GM23338 (cell line): Measurements from ENCODE around the gene IL36B. TPM values are rescaled to one million over a fixed set of nuclear protein-coding genes. Genes with fewer than 3 reads are reported as not detected.

ENCODE experiments used
- ATAC-seq: fragments of 200-7000 bp; cut with Tn5 transposase; 3 replicates; pipeline ENCODE4 v1.9.1; 2020
- DNase-seq: peaks from one replicate; pipeline ENCODE4 v3.0.0-alpha.2; 2015; ENCODE audit warnings: low spot score
- H2AFZ ChIP-seq: fragments of 200-600 bp; sonication (generic); 2 replicates; pipeline ENCODE4 v1.8.0; 2016; ENCODE audit warnings: antibody characterized with exemption, mild to moderate bottlenecking, moderate library complexity
- H3F3A ChIP-seq: fragments of 200-600 bp; sonication (generic); replicated peaks from 2 replicates; pipeline ENCODE4 v1.8.0; 2017; ENCODE audit warnings: antibody characterized with exemption, mixed run types, low read depth
- H3K27ac ChIP-seq: fragments of 200-600 bp; sonication (generic); 2 replicates; pipeline ENCODE4 v1.6.1; 2016; ENCODE audit warnings: low read depth
- H3K27me3 ChIP-seq: fragments of 200-600 bp; sonication (generic); 2 replicates; pipeline ENCODE4 v1.8.0; 2016; ENCODE audit warnings: mild to moderate bottlenecking, mixed run types, moderate library complexity; ENCODE audit not compliant: insufficient read depth
- H3K36me3 ChIP-seq: fragments of 200-600 bp; sonication (generic); 2 replicates; pipeline ENCODE4 v1.8.0; 2016; ENCODE audit warnings: mild to moderate bottlenecking; ENCODE audit not compliant: insufficient read depth
- H3K4me1 ChIP-seq: fragments of 200-600 bp; sonication (generic); 2 replicates; pipeline ENCODE4 v1.8.0; 2016; ENCODE audit warnings: mild to moderate bottlenecking, moderate library complexity; ENCODE audit not compliant: insufficient read depth
- H3K4me2 ChIP-seq: fragments of 200-600 bp; sonication (generic); 2 replicates; pipeline ENCODE4 v1.7.1; 2017; ENCODE audit warnings: mixed run types
- H3K4me3 ChIP-seq: fragments of 200-600 bp; sonication (generic); 2 replicates; pipeline ENCODE4 v1.6.1; 2016; ENCODE audit warnings: mixed run types
- H3K79me2 ChIP-seq: fragments of 200-600 bp; sonication (generic); replicated peaks from 2 replicates; pipeline ENCODE4 v1.8.0; 2017; ENCODE audit warnings: mild to moderate bottlenecking; ENCODE audit not compliant: insufficient read depth
- H3K9me2 ChIP-seq: fragments of 200-600 bp; sonication (generic); 2 replicates; pipeline ENCODE4 v1.8.0; 2017; ENCODE audit not compliant: insufficient read depth
- H4K20me1 ChIP-seq: fragments of 200-600 bp; sonication (generic); replicated peaks from 2 replicates; pipeline ENCODE4 v1.8.0; 2017; ENCODE audit warnings: mild to moderate bottlenecking; ENCODE audit not compliant: insufficient read depth
- H3K27ac Mint-ChIP-seq: 2 replicates; pipeline ENCODE4 v1.8.0; 2020; ENCODE audit warnings: inconsistent platforms, mild to moderate bottlenecking, moderate library complexity, mixed read lengths
- H3K27me3 Mint-ChIP-seq: 3 replicates; pipeline ENCODE4 v1.8.0; 2022; ENCODE audit warnings: low read depth, mild to moderate bottlenecking, moderate library complexity, mixed read lengths, inconsistent platforms; ENCODE audit not compliant: insufficient read depth, poor library complexity
- H3K36me3 Mint-ChIP-seq: 3 replicates; pipeline ENCODE4 v1.8.0; 2021; ENCODE audit warnings: low read depth, mild to moderate bottlenecking, inconsistent platforms, moderate library complexity, mixed read lengths
- H3K4me1 Mint-ChIP-seq: 3 replicates; pipeline ENCODE4 v1.8.0; 2020; ENCODE audit warnings: mild to moderate bottlenecking, inconsistent platforms, mixed read lengths
- H3K4me3 Mint-ChIP-seq: 3 replicates; pipeline ENCODE4 v1.8.0; 2021; ENCODE audit warnings: moderate library complexity, mild to moderate bottlenecking, inconsistent platforms, mixed read lengths
- H3K9me3 Mint-ChIP-seq: 3 replicates; pipeline ENCODE4 v1.8.0; 2020; ENCODE audit warnings: moderate library complexity, mild to moderate bottlenecking, inconsistent platforms, mixed read lengths
- CREB1 ChIP-seq: fragments of 250-450 bp; sonication (Bioruptor Pico); IDR thresholded peaks from 2 replicates; pipeline ENCODE4 v1.5.0; 2020; ENCODE audit warnings: low read depth, mild to moderate bottlenecking, moderate library complexity
- CTCF ChIP-seq, 2 experiments: fragments of 200-600 bp in 1 of 2; sonication (generic) in 1 of 2; conservative IDR thresholded peaks; 2 replicates each; pipeline versions ENCODE4 v1.5.1 to v1.6.1; 2016 to 2017; ENCODE audit warnings: antibody characterized with exemption in 2 of 2, low read depth in 2 of 2, mild to moderate bottlenecking in 2 of 2, moderate library complexity in 1 of 2
- ETS1 ChIP-seq: IDR thresholded peaks from 2 replicates; pipeline ENCODE4 v1.6.1; 2016; ENCODE audit warnings: antibody characterized with exemption
- EZH2 ChIP-seq: fragments of 200-600 bp; sonication (generic); IDR thresholded peaks from one replicate; pipeline ENCODE4 v1.8.0; 2017; ENCODE audit warnings: antibody characterized with exemption, mild to moderate bottlenecking, low read depth; ENCODE audit not compliant: unreplicated experiment
- EZH2phosphoT487 ChIP-seq: fragments of 200-600 bp; sonication (generic); IDR thresholded peaks from one replicate; pipeline ENCODE4 v1.8.1; 2018; ENCODE audit warnings: antibody characterized with exemption; ENCODE audit not compliant: unreplicated experiment
- JUNB ChIP-seq: IDR thresholded peaks from one replicate; pipeline ENCODE4 v1.6.1; 2016; ENCODE audit warnings: antibody characterized with exemption; ENCODE audit not compliant: unreplicated experiment
- NANOG ChIP-seq: IDR thresholded peaks from 2 replicates; pipeline ENCODE4 v1.6.1; 2016; ENCODE audit warnings: antibody characterized with exemption, borderline replicate concordance
- POLR2AphosphoS5 ChIP-seq: IDR thresholded peaks from 2 replicates; pipeline ENCODE4 v1.6.1; 2016; ENCODE audit warnings: antibody characterized with exemption, low read depth
- REST ChIP-seq: IDR thresholded peaks from one replicate; pipeline ENCODE4 v1.6.1; 2018; ENCODE audit warnings: antibody characterized with exemption; ENCODE audit not compliant: unreplicated experiment
- STAT1 ChIP-seq: IDR thresholded peaks from one replicate; pipeline ENCODE4 v1.6.1; 2016; ENCODE audit warnings: antibody characterized with exemption; ENCODE audit not compliant: unreplicated experiment
- ZNF114 ChIP-seq: fragments of 250-450 bp; sonication (Bioruptor Pico); IDR thresholded peaks from 2 replicates; pipeline ENCODE4 v1.5.0; 2020; ENCODE audit warnings: mild to moderate bottlenecking, moderate library complexity
- ZNF331 ChIP-seq: fragments of 250-450 bp; sonication (Bioruptor Pico); IDR thresholded peaks from 2 replicates; pipeline ENCODE4 v1.5.0; 2020; ENCODE audit warnings: low read depth, mild to moderate bottlenecking, moderate library complexity
- ZNF462 ChIP-seq: fragments of 250-450 bp; sonication (Bioruptor Pico); IDR thresholded peaks from 2 replicates; pipeline ENCODE4 v1.5.0; 2020; ENCODE audit warnings: mild to moderate bottlenecking, moderate library complexity
- polyA plus RNA-seq: library from polyadenylated mRNA; unstranded; fragments of >200 nt; fragmentation: Nextera tagmentation; extraction: Ambion mirVana; gene quantifications from 2 replicates; pipeline ENCODE4 v1.2.1, GENCODE V29; 2016
- total RNA-seq: library from RNA; depleted of rRNA; stranded (reverse); fragments of >200 nt; shearing (Covaris generic); gene quantifications from 2 replicates; pipeline ENCODE4 v1.2.3, GENCODE V29; 2014

Gene IL36B
- total and polyA plus RNA-seq, 2 experiments from 2014 or later: not detected

GRCh38 chr2:113070606-113070975, 17.9 kb upstream of the IL36B start:
- Histone ChIP-seq H3K9me2 (peaks cover 5% of the 10 kb centered on the region), H2AFZ (no peak overlapping the region), H3K4me3 (no peak overlapping the region), H3K79me2 (no peaks in the 10 kb centered on the region), H3F3A (no peaks in the 10 kb centered on the region), H3K4me2 (no peak overlapping the region), H3K4me1 (no peaks in the 10 kb centered on the region), H4K20me1 (no peaks in the 10 kb centered on the region), H3K27ac (no peak overlapping the region), H3K36me3 (no peaks in the 10 kb centered on the region), H3K27me3 (no peaks in the 10 kb centered on the region)
- Mint-ChIP-seq H3K4me1 (no peaks in the 10 kb centered on the region; the same call in 2 of the 3 replicates), H3K27me3 (peaks cover 15% of the 10 kb centered on the region), H3K27ac (no peak overlapping the region), H3K9me3 (no peaks in the 10 kb centered on the region; the same call in 2 of the 3 replicates), H3K36me3 (no peaks in the 10 kb centered on the region), H3K4me3 (no peak overlapping the region)
- DNase-seq: no peak
- TF ChIP-seq ETS1 (no peak), STAT1 (no peak), POLR2AphosphoS5 (no peak), NANOG (no peak), JUNB (no peak), EZH2phosphoT487 (no peak), CREB1 (no peak), CTCF (conservative IDR thresholded peaks at IDR 0.05; ENCODE audit: low read depth in 2 of 2) (no peak), ZNF114 (CRISPR knock-in tag) (no peak), REST (no peak), ZNF331 (no peak), ZNF462 (no peak), EZH2 (no peak)
- ATAC-seq: no peak
